GM21447 (cell line): ENCODE results near the gene MYO18B.

ENCODE experiments used
- ATAC-seq: cut with Tn5 transposase; IDR thresholded peaks from one replicate; pipeline ENCODE4 v1.9.1; 2021; ENCODE audit not compliant: unreplicated experiment

MYO18B gene

GRCh38 chr22:25844601-25845000, 102.6 kb downstream of the MYO18B start:
- ATAC-seq: no peak

GRCh38 chr22:25845985-25846745, 104.2 kb downstream of the MYO18B start:
- no peak for ATAC-seq

- ATAC-seq: no peak
Observed at GRCh38 chr22:25847451-25847850, 105.5 kb downstream of the MYO18B start.

- ATAC-seq: no peak
Observed at GRCh38 chr22:25848954-25849353, 107.0 kb downstream of the MYO18B start.

GRCh38 chr22:25849522-25849921, 107.5 kb downstream of the MYO18B start:
- no peak for ATAC-seq

GRCh38 chr22:25852223-25852622, 110.2 kb downstream of the MYO18B start:
- ATAC-seq: no peak

DNA sequence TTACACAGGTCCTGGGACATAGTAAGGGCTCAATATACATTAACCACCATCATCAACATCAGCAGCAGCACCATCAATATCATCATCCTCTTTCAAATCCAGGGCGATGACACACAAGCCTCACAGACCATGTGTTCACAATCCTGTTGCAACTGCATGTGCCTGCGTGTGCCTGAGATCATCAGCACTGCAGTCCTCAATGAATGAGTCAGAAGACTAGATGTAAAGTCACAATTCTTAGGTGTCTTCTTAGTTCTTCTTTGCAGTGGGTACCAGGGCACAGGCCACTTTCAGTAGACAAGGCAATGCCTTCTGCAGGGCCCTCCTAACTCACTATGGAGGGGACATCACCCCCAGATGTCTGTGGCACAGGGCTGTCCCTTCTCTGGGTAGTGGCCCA, 111.1 kb downstream of the MYO18B start:
- ATAC-seq: no peak

- no peak for ATAC-seq
Observed at GRCh38 chr22:25853501-25854284, 111.7 kb downstream of the MYO18B start.

- no peak for ATAC-seq
Observed at GRCh38 chr22:25869771-25870170, 127.8 kb downstream of the MYO18B start.

DNA sequence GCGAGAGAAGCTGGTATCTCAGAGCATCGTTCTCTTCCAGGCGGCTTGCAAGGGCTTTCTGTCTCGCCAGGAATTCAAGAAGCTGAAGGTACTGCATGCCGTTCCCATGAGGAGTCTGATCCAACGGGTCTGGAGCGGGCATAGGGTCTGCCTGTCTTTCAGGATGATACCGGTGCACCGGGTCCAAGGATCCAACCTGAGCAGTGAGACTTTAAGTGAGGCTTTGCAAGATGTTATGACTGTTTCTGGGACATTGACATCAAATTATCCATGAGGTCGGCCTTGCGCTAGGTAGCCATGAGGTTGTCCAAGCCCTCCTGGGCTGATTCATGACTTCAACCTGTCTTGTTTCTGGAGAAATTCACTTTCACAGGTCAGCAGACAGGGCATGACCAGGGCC, 132.3 kb downstream of the MYO18B start:
- ATAC-seq: no peak

GRCh38 chr22:25875461-25875860, 133.5 kb downstream of the MYO18B start:
- no peak for ATAC-seq

DNA sequence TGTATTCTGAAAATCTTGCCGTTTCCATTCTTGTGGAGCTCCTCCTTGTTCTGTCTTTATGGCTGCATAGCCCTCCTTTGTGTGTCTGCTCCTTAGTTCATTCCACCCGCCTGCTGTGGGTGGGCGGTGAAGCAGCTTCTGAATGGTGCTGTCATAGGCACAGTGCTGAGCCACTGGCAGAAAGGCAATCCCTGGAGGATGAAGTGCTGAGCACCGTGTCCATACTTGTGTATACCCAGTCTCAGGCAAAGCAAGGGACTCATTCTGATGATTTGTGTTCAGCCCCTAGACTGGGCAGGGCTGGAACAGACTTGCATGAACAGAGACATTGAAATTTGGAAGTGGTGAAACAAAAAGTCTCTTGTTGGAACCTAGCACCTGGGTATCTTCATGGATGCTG, 134.9 kb downstream of the MYO18B start:
- no peak for ATAC-seq

GRCh38 chr22:25878933-25879332, 136.9 kb downstream of the MYO18B start:
- ATAC-seq: no peak

DNA sequence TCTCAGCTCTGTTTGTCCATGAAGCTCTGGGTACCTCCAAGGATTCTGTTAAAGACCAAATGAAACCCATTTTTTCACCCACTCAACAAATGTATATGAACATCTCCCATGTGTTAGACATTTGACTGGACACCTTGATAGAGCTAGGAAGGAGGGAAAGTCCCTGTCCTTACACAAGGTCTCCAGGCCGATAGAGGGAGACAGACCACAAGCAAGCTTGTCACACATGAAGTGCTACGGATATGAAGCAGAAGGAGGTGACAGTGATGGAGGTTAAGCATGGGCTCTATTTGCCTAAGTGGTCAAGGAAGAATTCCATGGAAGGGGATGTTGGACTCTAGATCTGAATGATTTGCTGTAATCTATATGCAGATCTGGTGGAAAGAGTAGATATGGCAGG, 138.5 kb downstream of the MYO18B start:
- ATAC-seq: no peak

DNA sequence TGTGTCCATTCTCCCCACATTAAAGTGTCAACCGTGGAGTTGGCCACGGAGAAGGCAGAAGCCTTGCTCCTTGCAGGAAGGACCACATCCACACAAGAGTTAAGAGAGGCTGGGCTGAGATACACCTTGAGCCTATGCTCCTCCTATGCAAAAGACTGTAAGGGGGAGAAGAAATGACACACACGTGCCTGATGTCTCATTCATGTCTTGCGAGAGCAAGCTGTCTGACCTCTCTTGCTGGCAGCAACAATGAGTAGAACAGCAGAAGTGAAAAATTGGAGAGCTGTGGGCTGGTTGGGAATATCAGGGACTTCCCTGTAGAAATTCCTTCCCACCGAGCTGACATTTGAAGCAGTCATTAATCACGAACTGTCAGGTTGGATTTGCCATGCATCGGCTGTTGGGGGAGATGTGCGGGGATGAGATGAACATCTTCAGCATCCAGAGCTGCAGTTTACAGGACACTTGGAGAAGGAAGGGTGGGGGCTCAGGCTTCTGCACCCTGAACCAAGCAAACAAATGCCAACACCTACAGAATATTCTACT, 139.3 kb downstream of the MYO18B start:
- no peak for ATAC-seq

DNA sequence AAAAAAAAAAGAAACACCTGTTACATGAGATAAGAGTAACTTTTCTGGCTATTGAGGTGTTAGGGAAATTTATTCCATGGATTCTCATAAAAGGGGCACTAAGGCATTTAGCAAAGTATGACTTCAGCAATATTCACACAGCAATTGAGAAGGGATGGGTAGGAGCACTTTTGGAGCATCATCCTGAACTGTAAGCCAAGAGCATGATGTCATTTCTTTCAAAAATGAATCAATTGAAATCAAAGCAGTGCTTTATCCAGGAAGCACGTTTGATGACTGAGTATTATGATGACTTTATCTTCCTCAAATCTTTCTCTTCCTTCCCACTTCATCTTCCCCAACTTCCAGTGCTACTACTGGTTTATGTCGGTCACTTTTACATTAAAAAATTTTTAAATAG, 140.4 kb downstream of the MYO18B start:
- no peak for ATAC-seq

DNA sequence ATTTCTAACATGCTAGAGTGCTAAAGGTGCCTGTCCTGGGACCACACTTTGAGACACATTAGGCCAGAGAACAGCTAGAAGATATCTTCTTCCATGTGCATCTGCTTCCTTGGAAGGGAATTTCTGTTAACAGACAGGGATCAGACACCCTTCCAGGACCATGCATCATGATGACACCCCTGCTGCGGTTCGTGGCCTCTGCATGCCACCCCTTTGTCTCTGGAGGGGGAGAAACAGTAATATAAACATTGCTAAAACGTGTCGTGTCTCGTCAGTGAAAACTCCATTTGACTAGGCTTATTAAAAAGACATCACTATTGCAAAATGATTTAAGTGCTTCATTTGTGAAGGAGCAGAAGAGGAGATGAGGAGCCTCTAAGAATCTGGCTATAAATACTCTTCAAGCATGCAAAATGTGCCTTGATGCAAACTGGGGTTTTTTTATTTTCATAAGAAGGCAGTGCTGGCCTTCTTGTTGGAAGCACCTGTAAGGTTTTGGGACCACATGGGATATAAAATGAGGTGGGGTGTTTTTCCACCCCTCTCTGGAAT, 141.6 kb downstream of the MYO18B start:
- no peak for ATAC-seq

GRCh38 chr22:25884121-25884520, 142.1 kb downstream of the MYO18B start:
- ATAC-seq: no peak

DNA sequence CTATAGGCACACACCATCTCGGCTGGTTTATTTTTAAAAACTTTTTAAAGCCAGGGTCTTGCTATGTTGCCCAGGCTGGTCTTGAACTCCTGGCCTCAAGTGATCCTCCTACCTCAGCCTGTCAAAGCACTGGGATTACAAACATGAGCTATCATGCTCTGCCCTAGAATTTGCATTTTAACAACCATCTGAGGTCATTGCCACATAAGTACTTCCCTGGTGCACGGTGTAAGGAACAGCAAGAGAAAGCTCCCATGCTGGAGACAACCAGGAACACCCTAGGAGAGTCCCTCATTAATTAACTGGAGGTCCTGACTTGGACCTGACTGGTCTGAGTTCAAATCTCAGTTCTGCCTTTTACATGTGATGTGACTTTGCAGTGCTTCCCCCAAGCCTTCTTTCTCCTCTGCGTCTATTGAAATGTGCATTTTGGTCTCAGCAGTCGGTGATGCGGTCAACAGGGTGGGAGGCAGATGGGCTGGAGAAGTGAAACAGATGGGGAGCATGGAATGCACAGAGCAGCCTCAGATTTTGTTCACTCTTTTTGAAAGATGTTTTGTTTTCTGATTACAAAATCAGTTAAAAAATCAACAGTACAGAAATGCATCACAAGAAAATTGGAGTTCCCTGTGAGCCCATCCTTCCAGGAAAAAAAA, 146.5 kb downstream of the MYO18B start:
- no peak for ATAC-seq

- no peak for ATAC-seq
Observed at GRCh38 chr22:25890651-25891050, 148.7 kb downstream of the MYO18B start.

DNA sequence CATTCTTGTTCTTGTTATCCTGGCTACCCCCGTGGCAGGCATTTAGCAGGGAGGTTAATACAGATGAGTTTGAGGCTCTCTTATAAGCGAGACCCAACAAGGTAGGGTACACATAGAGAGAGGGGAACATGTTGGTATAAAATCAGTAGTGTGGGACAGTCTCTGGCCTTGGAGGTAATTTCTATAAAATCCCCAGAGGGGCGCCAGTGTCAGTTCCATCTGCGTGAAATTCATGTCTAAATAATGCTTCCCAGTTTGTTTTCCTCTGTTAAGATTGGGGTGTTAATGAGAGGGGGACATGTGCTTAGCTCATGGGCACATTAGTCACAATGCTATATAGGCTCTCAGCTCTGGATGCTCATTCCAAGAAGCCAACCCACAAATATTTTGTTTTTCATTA, 150.7 kb downstream of the MYO18B start:
- ATAC-seq: no peak
